Measurements from ENCODE around the gene MGAT3.

DNA sequence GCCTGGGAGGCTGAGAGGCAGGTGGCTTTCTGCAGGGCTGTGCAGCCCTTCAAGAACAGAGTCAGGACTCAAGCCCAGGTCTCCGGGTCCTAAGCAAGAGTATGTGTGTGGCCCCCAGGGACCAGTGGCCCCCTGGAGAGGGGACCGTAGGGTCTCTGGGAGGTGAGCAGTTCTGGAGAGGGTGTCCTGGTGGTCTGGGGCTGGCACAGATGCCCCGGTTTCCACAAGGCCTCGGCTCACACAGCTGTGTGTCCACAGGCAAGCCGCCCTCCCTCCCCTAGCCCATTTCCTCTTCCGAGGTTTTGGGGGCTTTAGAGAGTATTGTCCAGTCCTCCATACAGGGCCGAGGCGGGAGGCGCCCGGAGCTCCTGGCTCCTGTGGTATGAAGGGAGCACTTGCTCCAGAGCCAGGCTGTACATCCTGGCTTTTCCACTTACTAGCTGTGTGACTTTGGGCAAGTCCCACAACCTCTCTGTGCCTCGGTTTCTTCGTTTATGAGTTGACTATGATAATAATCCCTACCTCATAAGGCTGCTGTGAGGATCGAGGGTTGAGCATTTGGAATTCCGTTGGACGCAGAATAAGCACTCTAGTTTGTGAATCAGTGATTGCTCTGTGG lies 79.1 kb downstream of the MGAT3 start:
- TF ChIP-seq, protein P1, sequence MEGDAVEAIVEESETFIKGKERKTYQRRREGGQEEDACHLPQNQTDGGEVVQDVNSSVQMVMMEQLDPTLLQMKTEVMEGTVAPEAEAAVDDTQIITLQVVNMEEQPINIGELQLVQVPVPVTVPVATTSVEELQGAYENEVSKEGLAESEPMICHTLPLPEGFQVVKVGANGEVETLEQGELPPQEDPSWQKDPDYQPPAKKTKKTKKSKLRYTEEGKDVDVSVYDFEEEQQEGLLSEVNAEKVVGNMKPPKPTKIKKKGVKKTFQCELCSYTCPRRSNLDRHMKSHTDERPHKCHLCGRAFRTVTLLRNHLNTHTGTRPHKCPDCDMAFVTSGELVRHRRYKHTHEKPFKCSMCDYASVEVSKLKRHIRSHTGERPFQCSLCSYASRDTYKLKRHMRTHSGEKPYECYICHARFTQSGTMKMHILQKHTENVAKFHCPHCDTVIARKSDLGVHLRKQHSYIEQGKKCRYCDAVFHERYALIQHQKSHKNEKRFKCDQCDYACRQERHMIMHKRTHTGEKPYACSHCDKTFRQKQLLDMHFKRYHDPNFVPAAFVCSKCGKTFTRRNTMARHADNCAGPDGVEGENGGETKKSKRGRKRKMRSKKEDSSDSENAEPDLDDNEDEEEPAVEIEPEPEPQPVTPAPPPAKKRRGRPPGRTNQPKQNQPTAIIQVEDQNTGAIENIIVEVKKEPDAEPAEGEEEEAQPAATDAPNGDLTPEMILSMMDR (IDR thresholded peaks at IDR 0.05): no peak
- TF ChIP-seq ELF1 (IDR thresholded peaks at IDR 0.05) (no peak), GABPA (IDR thresholded peaks at IDR 0.05; ENCODE audit: low read depth) (no peak), RCOR1 (IDR thresholded peaks at IDR 0.05; ENCODE audit: low read length) (no peak), RAD21 (IDR thresholded peaks at IDR 0.05; ENCODE audit: low read length) (no peak), FOXM1 (IDR thresholded peaks at IDR 0.05; ENCODE audit: low read depth) (no peak), SMC3 (IDR thresholded peaks at IDR 0.05; ENCODE audit: low read depth, low read length) (no peak), EZH2phosphoT487 (IDR thresholded peaks at IDR 0.05; ENCODE audit: borderline replicate concordance, low read depth) (no peak)
- TF ChIP-seq, protein P2, sequence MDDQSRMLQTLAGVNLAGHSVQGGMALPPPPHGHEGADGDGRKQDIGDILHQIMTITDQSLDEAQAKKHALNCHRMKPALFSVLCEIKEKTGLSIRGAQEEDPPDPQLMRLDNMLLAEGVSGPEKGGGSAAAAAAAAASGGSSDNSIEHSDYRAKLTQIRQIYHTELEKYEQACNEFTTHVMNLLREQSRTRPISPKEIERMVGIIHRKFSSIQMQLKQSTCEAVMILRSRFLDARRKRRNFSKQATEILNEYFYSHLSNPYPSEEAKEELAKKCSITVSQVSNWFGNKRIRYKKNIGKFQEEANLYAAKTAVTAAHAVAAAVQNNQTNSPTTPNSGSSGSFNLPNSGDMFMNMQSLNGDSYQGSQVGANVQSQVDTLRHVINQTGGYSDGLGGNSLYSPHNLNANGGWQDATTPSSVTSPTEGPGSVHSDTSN (IDR thresholded peaks at IDR 0.05): no peak

All from SK-N-SH (cell line).